Measurements from ENCODE around the gene COG2. TPM values are rescaled to one million over a fixed set of nuclear protein-coding genes. Genes with fewer than 3 reads are reported as not detected.
"Not testable (repeated sequence)": the region's sequence is repeated elsewhere in the genome, so short reads cannot be mapped to it uniquely, and the experiment has no call there.

Gene COG2
- polyA plus RNA-seq, 1 experiment, result 21.5 TPM

DNA sequence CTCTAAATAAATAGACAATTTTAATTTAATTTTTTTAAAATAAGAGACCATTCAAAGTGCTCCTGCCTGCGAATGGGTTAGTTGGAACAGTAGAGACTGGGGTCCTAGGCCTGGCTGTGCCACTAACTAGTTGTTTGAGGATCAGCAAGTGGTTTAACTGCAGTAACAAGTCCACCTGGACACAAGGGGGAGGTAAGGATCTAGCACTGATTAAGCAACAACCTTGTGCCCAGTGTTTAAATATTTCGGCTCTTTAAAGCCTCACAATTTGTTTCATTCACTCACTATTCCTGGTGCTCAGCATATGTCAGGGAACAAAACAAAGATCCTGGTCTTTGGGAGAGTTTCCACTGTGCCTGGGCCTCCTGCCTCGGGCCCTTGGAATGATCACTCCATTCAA lies 73.2 kb downstream of the COG2 start:
- H3K27me3 ChIP-seq (ENCODE audit: control insufficient read depth, insufficient read depth, low read length), result peaks cover 2% of the 10 kb centered on the region
- ChIA-PET POLR2A (no interaction called here), CTCF (interaction anchor here (0.7 kb wide), 1 partner anchor 57 kb away, joined by 3 read pairs; no protein-coding TSS in a partner anchor)
- H3K9me3 ChIP-seq (ENCODE audit: control insufficient read depth, insufficient read depth, low read length), result no peaks in the 10 kb centered on the region
- TF ChIP-seq, protein P1, sequence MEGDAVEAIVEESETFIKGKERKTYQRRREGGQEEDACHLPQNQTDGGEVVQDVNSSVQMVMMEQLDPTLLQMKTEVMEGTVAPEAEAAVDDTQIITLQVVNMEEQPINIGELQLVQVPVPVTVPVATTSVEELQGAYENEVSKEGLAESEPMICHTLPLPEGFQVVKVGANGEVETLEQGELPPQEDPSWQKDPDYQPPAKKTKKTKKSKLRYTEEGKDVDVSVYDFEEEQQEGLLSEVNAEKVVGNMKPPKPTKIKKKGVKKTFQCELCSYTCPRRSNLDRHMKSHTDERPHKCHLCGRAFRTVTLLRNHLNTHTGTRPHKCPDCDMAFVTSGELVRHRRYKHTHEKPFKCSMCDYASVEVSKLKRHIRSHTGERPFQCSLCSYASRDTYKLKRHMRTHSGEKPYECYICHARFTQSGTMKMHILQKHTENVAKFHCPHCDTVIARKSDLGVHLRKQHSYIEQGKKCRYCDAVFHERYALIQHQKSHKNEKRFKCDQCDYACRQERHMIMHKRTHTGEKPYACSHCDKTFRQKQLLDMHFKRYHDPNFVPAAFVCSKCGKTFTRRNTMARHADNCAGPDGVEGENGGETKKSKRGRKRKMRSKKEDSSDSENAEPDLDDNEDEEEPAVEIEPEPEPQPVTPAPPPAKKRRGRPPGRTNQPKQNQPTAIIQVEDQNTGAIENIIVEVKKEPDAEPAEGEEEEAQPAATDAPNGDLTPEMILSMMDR (IDR thresholded peaks at IDR 0.05; ENCODE audit: low read depth, low read length), result no peak
- H3K4me3 ChIP-seq (ENCODE audit: low read depth, low read length), result no peak overlapping the region
- H3K27ac ChIP-seq (ENCODE audit: low read depth, low read length), result no peak overlapping the region
- no peak for DNase-seq (ENCODE audit: low read depth, low spot score)

DNA sequence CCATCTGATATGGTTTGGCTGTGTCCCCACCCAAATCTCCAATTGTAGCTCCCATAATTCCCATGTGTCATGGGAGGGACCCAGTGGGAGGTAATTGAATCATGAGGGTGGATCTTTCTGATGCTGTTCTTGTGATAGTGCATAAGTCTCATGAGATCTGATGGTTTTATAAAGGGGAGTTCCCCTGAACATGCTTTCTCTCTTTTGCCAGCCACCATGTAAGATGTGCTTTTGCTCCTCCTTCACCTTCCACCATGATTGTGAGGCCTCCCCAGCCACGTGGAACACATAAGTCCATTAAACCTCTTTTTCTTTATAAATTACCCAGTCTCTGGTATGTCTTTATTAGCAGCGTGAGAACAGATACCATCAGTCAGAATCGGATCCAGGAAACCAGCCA lies 74.2 kb downstream of the COG2 start:
- DNase-seq (ENCODE audit: low read depth, low spot score); H3K4me3 ChIP-seq (ENCODE audit: low read depth, low read length); H3K9me3 ChIP-seq (ENCODE audit: control insufficient read depth, insufficient read depth, low read length); H3K27me3 ChIP-seq (ENCODE audit: control insufficient read depth, insufficient read depth, low read length); POLR2A ChIA-PET; H3K27ac ChIP-seq (ENCODE audit: low read depth, low read length): not testable (repeated sequence)
- CTCF ChIA-PET, result interaction anchor here (0.7 to 1.4 kb wide), 2 partner anchors 56 to 75 kb away, joined by 3 read pairs; no protein-coding TSS in a partner anchor

DNA sequence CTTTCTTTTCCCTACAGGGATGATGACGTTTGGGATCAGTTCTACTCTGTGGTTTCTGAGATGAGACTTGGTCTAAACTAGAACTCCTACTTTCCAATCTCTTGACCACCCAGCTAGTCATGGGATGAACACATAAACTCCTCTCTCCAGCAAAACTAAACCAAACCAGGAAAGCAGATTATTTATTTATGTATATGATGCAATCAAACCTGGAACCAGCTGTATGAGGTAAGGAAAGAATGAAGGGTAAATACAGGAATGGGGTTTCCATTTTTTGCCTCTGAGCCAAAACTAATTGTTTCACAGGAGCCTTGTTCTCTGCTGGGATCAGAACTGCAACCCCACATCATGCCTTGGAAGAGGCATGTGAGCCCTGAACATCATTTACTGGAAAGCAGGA lies 75.0 kb downstream of the COG2 start:
- DNase-seq (ENCODE audit: low read depth, low spot score), result peak; percentile 55

DNA sequence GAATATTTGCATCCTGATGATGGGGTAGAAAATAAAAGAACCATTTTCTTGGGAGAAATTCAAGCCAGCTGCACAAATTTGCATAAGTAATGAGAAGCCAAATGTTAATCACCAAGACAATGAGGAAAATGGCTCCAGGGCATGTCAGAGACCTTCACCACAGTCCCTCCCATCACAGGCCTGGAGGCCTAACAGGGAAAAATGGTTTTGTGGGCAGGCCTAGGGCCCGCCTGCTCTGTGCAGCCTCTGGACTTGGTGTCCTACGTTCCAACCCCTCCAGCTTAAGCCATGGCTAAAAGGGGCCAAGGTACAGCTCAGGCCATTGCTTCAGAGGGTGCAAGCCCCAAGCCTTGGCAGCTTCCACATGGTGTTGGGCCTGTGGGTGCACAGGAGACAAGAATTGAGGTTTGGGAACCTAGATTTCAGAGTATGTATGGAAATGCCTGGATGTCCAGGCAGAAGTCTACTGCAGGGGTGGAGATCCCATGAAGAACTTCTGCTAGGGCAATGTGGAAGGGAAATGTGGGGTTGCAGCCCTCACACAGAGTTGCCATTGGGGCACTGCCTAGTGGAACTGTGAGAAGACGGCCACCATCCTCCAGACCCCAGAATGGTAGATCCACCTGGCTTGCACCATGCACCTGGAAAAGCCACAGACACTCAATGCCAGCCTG lies 79.7 kb downstream of the COG2 start:
- H3K9me3 ChIP-seq (ENCODE audit: control insufficient read depth, insufficient read depth, low read length); CTCF ChIA-PET; H3K27me3 ChIP-seq (ENCODE audit: control insufficient read depth, insufficient read depth, low read length); H3K4me3 ChIP-seq (ENCODE audit: low read depth, low read length); POLR2A ChIA-PET; DNase-seq (ENCODE audit: low read depth, low spot score); H3K27ac ChIP-seq (ENCODE audit: low read depth, low read length): not testable (repeated sequence)

More for the DNA sequence above, 75.0 kb downstream of the COG2 start:
- Histone ChIP-seq H3K4me3 (ENCODE audit: low read depth, low read length) (no peak overlapping the region), H3K9me3 (ENCODE audit: control insufficient read depth, insufficient read depth, low read length) (no peaks in the 10 kb centered on the region), H3K27me3 (ENCODE audit: control insufficient read depth, insufficient read depth, low read length) (peaks cover 2% of the 10 kb centered on the region), H3K27ac (ENCODE audit: low read depth, low read length) (no peak overlapping the region)
- TF ChIP-seq, protein P1 (IDR thresholded peaks at IDR 0.05; ENCODE audit: low read depth, low read length), result no peak
- ChIA-PET POLR2A (no interaction called here), CTCF (interaction anchor here (1.4 kb wide), 1 partner anchor 76 kb away, joined by 3 read pairs; no protein-coding TSS in a partner anchor)

DNA sequence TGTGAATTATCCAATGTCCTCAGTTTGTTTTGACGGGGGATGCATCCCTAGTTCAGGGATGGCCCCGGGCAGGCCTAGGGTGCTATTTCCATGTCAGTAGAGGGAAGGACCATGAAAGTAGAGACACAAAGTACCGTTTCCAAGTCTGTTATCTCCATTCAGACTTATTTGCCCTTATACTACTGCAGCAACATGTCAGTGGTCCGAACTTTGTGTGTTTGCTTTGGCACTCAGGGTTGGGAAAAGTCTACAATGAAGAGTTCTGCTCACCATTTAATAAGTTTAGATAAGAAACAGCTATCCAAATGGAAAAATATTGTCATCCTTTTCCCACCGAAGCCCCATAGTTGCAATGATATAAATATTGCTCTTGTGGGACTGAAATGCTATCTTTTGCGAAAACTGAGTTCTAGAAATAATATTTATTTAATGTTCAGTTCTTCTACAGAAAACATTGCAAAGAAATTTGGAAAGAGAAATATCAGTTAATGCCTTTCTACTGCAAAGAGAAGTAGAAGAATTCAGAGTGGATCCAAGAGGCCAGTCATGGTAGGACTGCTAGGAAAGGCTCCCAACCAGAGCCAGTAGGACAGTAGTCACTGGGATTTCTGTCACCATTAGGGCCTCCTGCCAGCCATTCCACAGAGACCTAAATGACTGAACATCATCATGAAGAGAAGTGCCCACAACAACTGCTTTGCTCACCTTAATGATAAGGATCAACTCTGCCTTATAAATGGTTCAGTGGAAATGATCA lies 83.2 kb downstream of the COG2 start:
- ChIA-PET CTCF (interaction anchor here (0.6 kb wide), 1 partner anchor 19 kb away, joined by 3 read pairs; no protein-coding TSS in a partner anchor), POLR2A (no interaction called here)
- Histone ChIP-seq H3K27ac (ENCODE audit: low read depth, low read length) (no peak overlapping the region), H3K4me3 (ENCODE audit: low read depth, low read length) (no peak overlapping the region), H3K9me3 (ENCODE audit: control insufficient read depth, insufficient read depth, low read length) (no peaks in the 10 kb centered on the region), H3K27me3 (ENCODE audit: control insufficient read depth, insufficient read depth, low read length) (peaks cover 7% of the 10 kb centered on the region)
- TF ChIP-seq, protein P1 (IDR thresholded peaks at IDR 0.05; ENCODE audit: low read depth, low read length), result no peak
- DNase-seq (ENCODE audit: low read depth, low spot score), result no peak

Measured in AG04450 (cell line).